Caco-2 (cell line): ENCODE data around the gene COQ10B. TPM values are rescaled to one million over a fixed set of nuclear protein-coding genes. Genes with fewer than 3 reads are reported as not detected.

Experiments
- BruUV-seq: library from RNA; stranded (reverse); fragments of 400-500 nt; replicated peaks from 2 replicates; lab custom pipeline; 2021; lab: Mats Ljungman, UMichigan
- CTCF ChIA-PET: fragments of 300-600 bp; sonication (Branson Sonifier 250); formaldehyde crosslinking; loops from one replicate; lab custom pipeline; 2022; ENCODE audit warnings: antibody characterized with exemption; lab: Charles Lee
- POLR2A ChIA-PET: fragments of 300-600 bp; sonication (Branson Sonifier 250); formaldehyde crosslinking; loops from one replicate; lab custom pipeline; 2022; ENCODE audit warnings: antibody characterized with exemption; lab: Charles Lee
- DNase-seq, 2 experiments: peaks; one replicate each; pipeline versions ENCODE4 v3.0.0 to v3.0.0-alpha.2; 2020 to 2022
- H3K27me3 ChIP-seq: replicated peaks from 2 replicates; pipeline ENCODE4 v1.6.0; 2011; ENCODE audit warnings: low read length; ENCODE audit not compliant: control insufficient read depth, insufficient read depth
- H3K36me3 ChIP-seq: 2 replicates; pipeline ENCODE4 v1.5.1; 2011; ENCODE audit warnings: low read length; ENCODE audit not compliant: control insufficient read depth, insufficient read depth
- H3K4me1 ChIP-seq: fragments of 250-450 bp; sonication (Bioruptor Pico); 2 replicates; pipeline ENCODE4 v1.5.1; 2020; ENCODE audit warnings: mild to moderate bottlenecking
- H3K4me3 ChIP-seq: 2 replicates; pipeline ENCODE4 v1.5.1; 2011; ENCODE audit warnings: low read depth, mild to moderate bottlenecking, control low read depth, low read length
- H3K9me3 ChIP-seq: fragments of 250-450 bp; sonication (Bioruptor Pico); 2 replicates; pipeline ENCODE4 v1.5.1; 2020; ENCODE audit warnings: mild to moderate bottlenecking, moderate library complexity
- H3K27ac Mint-ChIP-seq: one replicate; pipeline ENCODE4 v1.8.0; 2022; ENCODE audit warnings: mixed read lengths; ENCODE audit not compliant: unreplicated experiment
- H3K27me3 Mint-ChIP-seq: one replicate; pipeline ENCODE4 v1.8.0; 2022; ENCODE audit warnings: mixed read lengths; ENCODE audit not compliant: insufficient read depth, unreplicated experiment
- H3K36me3 Mint-ChIP-seq: one replicate; pipeline ENCODE4 v1.8.0; 2022; ENCODE audit warnings: mild to moderate bottlenecking, mixed read lengths; ENCODE audit not compliant: insufficient read depth, unreplicated experiment
- H3K4me1 Mint-ChIP-seq: one replicate; pipeline ENCODE4 v1.8.0; 2022; ENCODE audit warnings: low read depth, mixed read lengths; ENCODE audit not compliant: unreplicated experiment
- H3K4me3 Mint-ChIP-seq: one replicate; pipeline ENCODE4 v1.8.0; 2022; ENCODE audit warnings: mild to moderate bottlenecking, moderate library complexity, mixed read lengths; ENCODE audit not compliant: unreplicated experiment
- H3K9me3 Mint-ChIP-seq: one replicate; pipeline ENCODE4 v1.8.0; 2022; ENCODE audit warnings: mixed read lengths; ENCODE audit not compliant: unreplicated experiment
- intact Hi-C: fragments of 100-400 bp; cut with micrococcal nuclease; formaldehyde crosslinking; loops from one replicate; pipeline ENCODE4 v1.10.0; 2022; ENCODE audit not compliant: unreplicated experiment
- total RNA-seq: library from RNA; stranded (reverse); gene quantifications from 2 replicates; pipeline ENCODE4 v1.2.3, GENCODE V29; 2022
- TF ChIP-seq, protein P1 (sequence below), 2 experiments: fragments of 200-600 bp in 1 of 2; IDR thresholded peaks; 1 replicate in 1 of 2; 2 replicates in 1 of 2; pipeline versions ENCODE4 v1.5.1 to v1.8.0; 2011 to 2022; ENCODE audit warnings: antibody characterized with exemption in 1 of 2, control low read depth in 1 of 2, inconsistent platforms in 1 of 2, low read depth in 1 of 2, low read length in 1 of 2, mild to moderate bottlenecking in 1 of 2, moderate library complexity in 1 of 2; ENCODE audit not compliant: insufficient read depth in 1 of 2, severe bottlenecking in 1 of 2, unreplicated experiment in 1 of 2

COQ10B gene
- total RNA-seq, 1 experiment from 2014 or later, result 22.5 TPM

DNA sequence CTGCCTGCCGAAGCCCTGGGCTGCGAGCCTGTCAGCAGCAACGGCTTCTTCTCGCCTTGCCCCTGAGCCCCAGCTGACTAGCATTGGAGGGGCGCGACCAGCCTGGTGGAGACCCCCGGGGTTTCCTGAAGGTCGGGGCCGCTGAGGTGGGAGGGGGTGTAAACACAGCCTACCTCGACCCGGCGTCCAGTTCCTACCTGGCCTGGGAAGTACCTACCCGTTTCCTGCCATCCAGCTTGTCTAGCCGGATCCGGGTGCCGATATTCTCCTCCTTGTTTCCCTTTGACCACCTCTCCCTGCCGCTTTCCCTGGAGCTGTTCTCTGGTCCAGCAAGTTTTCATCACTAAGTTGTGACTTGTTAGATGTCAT lies 63.0 kb downstream of the COQ10B start:
- peak overlapping the region; percentile 99 for H3K4me3 ChIP-seq
- DNase-seq, result peak; percentile 50 to 53
- peaks cover 10% of the 10 kb centered on the region for H3K9me3 Mint-ChIP-seq
- H3K27ac Mint-ChIP-seq, result peak overlapping the region; percentile 91
- H3K4me1 ChIP-seq, result peaks cover 15% of the 10 kb centered on the region
- H3K27me3 Mint-ChIP-seq, result no peaks in the 10 kb centered on the region
- POLR2A ChIA-PET, result interaction anchor here (0.6 to 3.5 kb wide), 4 partner anchors 16 to 83 kb away, joined by 3 to 36 read pairs (median 8); partner anchors contain the start of genes COQ10B, HSPD1, HSPE1 and SF3B1
- H3K9me3 ChIP-seq, result peaks cover 4% of the 10 kb centered on the region; the same call in 1 of the 2 replicates
- CTCF ChIA-PET, result interaction anchor here (1.1 to 1.8 kb wide), 2 partner anchors 15 to 63 kb away, joined by 5 to 6 read pairs; no protein-coding TSS in a partner anchor
- H3K36me3 ChIP-seq, result no peaks in the 10 kb centered on the region
- intact Hi-C loops, result loop anchor here (1.0 to 5.0 kb wide), 3 partner anchors 16 to 191 kb away; partner anchors contain the start of genes HSPE1, MARS2 and SF3B1
- no TSS peak for BruUV-seq
- H3K4me1 Mint-ChIP-seq, result peaks cover 9% of the 10 kb centered on the region
- H3K27me3 ChIP-seq, result no peaks in the 10 kb centered on the region
- TF ChIP-seq, protein P1, sequence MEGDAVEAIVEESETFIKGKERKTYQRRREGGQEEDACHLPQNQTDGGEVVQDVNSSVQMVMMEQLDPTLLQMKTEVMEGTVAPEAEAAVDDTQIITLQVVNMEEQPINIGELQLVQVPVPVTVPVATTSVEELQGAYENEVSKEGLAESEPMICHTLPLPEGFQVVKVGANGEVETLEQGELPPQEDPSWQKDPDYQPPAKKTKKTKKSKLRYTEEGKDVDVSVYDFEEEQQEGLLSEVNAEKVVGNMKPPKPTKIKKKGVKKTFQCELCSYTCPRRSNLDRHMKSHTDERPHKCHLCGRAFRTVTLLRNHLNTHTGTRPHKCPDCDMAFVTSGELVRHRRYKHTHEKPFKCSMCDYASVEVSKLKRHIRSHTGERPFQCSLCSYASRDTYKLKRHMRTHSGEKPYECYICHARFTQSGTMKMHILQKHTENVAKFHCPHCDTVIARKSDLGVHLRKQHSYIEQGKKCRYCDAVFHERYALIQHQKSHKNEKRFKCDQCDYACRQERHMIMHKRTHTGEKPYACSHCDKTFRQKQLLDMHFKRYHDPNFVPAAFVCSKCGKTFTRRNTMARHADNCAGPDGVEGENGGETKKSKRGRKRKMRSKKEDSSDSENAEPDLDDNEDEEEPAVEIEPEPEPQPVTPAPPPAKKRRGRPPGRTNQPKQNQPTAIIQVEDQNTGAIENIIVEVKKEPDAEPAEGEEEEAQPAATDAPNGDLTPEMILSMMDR (IDR thresholded peaks at IDR 0.05; ENCODE audit: insufficient read depth in 1 of 2, low read depth in 1 of 2, low read length in 1 of 2, severe bottlenecking in 1 of 2, unreplicated experiment in 1 of 2), result no peak
- peaks cover 26% of the 10 kb centered on the region for H3K36me3 Mint-ChIP-seq
- peak overlapping the region; percentile 95 for H3K4me3 Mint-ChIP-seq

DNA sequence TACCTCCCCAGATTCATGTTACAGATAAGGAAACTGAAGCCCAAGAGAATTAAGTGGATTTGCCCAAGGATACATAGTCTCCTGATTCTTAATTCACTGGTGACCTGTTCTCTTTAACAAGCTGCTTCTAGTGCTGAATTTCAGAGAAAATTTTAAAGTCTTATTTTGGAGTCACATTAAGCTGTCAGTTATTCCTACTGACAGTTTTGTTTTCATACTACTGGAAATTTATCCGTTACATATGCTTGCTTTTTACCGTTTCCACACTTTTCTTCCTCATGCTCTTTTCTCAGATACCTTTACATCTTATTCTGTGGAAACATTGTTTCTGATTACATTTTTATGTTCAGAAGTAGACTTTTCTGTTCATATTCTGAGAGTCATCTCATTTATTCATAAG lies 63.8 kb downstream of the COQ10B start:
- Histone ChIP-seq H3K4me3 (peak overlapping the region; percentile 99), H3K27me3 (no peaks in the 10 kb centered on the region), H3K4me1 (peaks cover 15% of the 10 kb centered on the region), H3K36me3 (no peaks in the 10 kb centered on the region), H3K9me3 (peaks cover 4% of the 10 kb centered on the region; the same call in 1 of the 2 replicates)
- Mint-ChIP-seq H3K9me3 (peaks cover 10% of the 10 kb centered on the region), H3K4me3 (peak overlapping the region; percentile 95), H3K27me3 (no peaks in the 10 kb centered on the region), H3K4me1 (peaks cover 9% of the 10 kb centered on the region), H3K36me3 (peaks cover 26% of the 10 kb centered on the region), H3K27ac (no peak overlapping the region)
- DNase-seq, result no peak
- ChIA-PET POLR2A (interaction anchor here (1.1 to 3.5 kb wide), 2 partner anchors 17 to 82 kb away, joined by 6 to 36 read pairs; partner anchors contain the start of genes HSPD1, HSPE1 and SF3B1), CTCF (no interaction called here)
- TF ChIP-seq, protein P1 (IDR thresholded peaks at IDR 0.05; ENCODE audit: insufficient read depth in 1 of 2, low read depth in 1 of 2, low read length in 1 of 2, severe bottlenecking in 1 of 2, unreplicated experiment in 1 of 2), result no peak
- intact Hi-C loops, result loop anchor here (5.0 kb wide), 2 partner anchors 80 to 190 kb away; partner anchors contain the start of genes MARS2 and SF3B1
- BruUV-seq, result no TSS peak

Other genes with a start within 250 kb of the COQ10B start
- 1.0 and 3.1 TPM in 2 replicates for gene ANKRD44, start 142.8 kb upstream of the COQ10B start, total RNA-seq
- gene SF3B1, start 18.5 kb upstream of the COQ10B start, total RNA-seq, result 273 and 274 TPM in 2 replicates
- gene HSPD1, start 46.3 kb downstream of the COQ10B start, total RNA-seq, result 877 and 933 TPM in 2 replicates
- 340 and 373 TPM in 2 replicates for gene HSPE1, start 46.8 kb downstream of the COQ10B start, total RNA-seq
- 27.2 and 31.1 TPM in 2 replicates for gene MOB4, start 62.5 kb downstream of the COQ10B start, total RNA-seq
- gene RFTN2, start 222.0 kb downstream of the COQ10B start, total RNA-seq, result 0.18 TPM in 1 of 2 replicates, not detected in the other